ENCODE data around the gene TROAP. TPM values are rescaled to one million over a fixed set of nuclear protein-coding genes. Genes with fewer than 3 reads are reported as not detected.

Gene TROAP
- total and polyA plus RNA-seq, 4 donors: 0.97 to 17.5 (median 2.0) TPM; not detected in 1

DNA sequence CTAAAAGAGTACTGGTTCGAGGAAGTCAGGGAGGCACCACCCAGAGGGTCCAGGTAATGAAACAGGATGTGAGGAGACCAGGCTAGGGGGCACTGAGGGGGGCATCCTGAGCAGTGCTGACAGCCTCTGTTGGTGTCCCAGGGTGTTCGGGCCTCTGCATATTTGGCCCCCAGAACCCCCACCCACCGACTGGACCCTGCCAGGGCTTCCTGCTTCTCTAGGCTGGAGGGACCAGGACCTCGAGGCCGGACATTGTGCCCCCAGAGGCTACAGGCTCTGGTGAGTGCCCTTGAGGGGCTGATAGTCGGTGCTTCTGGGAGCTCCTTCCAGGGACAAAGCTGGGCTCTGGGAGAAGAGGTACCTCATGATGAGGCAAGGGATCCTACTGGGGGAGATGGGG is 2.6 kb downstream of the TROAP start (continued):
- TF ChIP-seq, protein P1, sequence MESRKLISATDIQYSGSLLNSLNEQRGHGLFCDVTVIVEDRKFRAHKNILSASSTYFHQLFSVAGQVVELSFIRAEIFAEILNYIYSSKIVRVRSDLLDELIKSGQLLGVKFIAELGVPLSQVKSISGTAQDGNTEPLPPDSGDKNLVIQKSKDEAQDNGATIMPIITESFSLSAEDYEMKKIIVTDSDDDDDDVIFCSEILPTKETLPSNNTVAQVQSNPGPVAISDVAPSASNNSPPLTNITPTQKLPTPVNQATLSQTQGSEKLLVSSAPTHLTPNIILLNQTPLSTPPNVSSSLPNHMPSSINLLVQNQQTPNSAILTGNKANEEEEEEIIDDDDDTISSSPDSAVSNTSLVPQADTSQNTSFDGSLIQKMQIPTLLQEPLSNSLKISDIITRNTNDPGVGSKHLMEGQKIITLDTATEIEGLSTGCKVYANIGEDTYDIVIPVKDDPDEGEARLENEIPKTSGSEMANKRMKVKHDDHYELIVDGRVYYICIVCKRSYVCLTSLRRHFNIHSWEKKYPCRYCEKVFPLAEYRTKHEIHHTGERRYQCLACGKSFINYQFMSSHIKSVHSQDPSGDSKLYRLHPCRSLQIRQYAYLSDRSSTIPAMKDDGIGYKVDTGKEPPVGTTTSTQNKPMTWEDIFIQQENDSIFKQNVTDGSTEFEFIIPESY (IDR thresholded peaks at IDR 0.05): no peak
- TF ChIP-seq YY1 (IDR thresholded peaks at IDR 0.05) (no peak), FOXA1 (IDR thresholded peaks at IDR 0.05) (no peak)

DNA sequence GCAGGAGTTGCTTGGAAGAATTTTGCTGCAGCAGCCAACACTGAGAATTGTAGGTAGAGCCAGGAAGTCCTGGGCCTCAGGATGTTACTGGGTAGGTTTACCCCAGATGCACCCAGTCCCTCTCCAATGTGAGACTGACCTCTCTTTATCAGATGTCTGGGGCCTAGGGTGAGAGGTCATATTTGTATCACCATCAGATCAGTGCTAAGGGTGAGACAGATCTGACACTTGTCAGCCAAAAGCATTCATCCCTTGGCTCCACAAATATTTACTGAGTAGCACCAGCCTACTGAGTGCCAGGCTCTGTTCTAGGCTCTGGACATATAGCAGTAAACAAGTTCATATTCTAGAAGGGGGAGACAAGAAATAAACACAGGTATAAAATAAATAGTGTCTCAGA is 4.3 kb downstream of the TROAP start:
- Histone ChIP-seq H3K9ac (ENCODE audit: low read depth in 1 of 2, low read length in 2 of 2) (no peak overlapping the region), H3K9me3 (ENCODE audit: control insufficient read depth in 4 of 4, low read length in 3 of 4) (no peaks in the 10 kb centered on the region), H3K27me3 (ENCODE audit: control insufficient read depth in 4 of 4, insufficient read depth in 4 of 4, low read length in 3 of 4) (no peaks in the 10 kb centered on the region), H3K4me1 (ENCODE audit: control insufficient read depth in 4 of 4, insufficient read depth in 4 of 4, low read length in 3 of 4) (peaks cover 2 to 17% (median 10%) of the 10 kb centered on the region in 4 donors), H3K4me3 (ENCODE audit: low read depth in 1 of 3, low read length in 3 of 3) (no peak overlapping the region), H3K36me3 (ENCODE audit: control insufficient read depth in 4 of 4, insufficient read depth in 3 of 4, low read depth in 1 of 4, low read length in 3 of 4) (no peaks in the 10 kb centered on the region), H3K27ac (ENCODE audit: low read depth in 1 of 2, low read length in 2 of 2) (no peak overlapping the region)
- TF ChIP-seq REST (IDR thresholded peaks at IDR 0.05) (no peak), RXRA (IDR thresholded peaks at IDR 0.05) (no peak)
- no peak for DNase-seq (ENCODE audit: low spot score)

- 93% methylated on average over 2 of the region's 2 CpGs for WGBS
- peaks cover 2 to 11% (median 9%) of the 10 kb centered on the region in 4 donors for H3K4me1 ChIP-seq (ENCODE audit: control insufficient read depth in 4 of 4, insufficient read depth in 4 of 4, low read length in 3 of 4)
Observed at GRCh38 chr12:49327887-49328286, 4.8 kb downstream of the TROAP start.

More at GRCh38 chr12:49327887-49328286, 4.8 kb downstream of the TROAP start:
- Histone ChIP-seq H3K36me3 (ENCODE audit: control insufficient read depth in 4 of 4, insufficient read depth in 3 of 4, low read depth in 1 of 4, low read length in 3 of 4) (no peaks in the 10 kb centered on the region), H3K27ac (ENCODE audit: low read depth in 1 of 2, low read length in 2 of 2) (no peak overlapping the region), H3K9me3 (ENCODE audit: control insufficient read depth in 4 of 4, low read length in 3 of 4) (no peaks in the 10 kb centered on the region), H3K27me3 (ENCODE audit: control insufficient read depth in 4 of 4, insufficient read depth in 4 of 4, low read length in 3 of 4) (no peaks in the 10 kb centered on the region), H3K9ac (ENCODE audit: low read depth in 1 of 2, low read length in 2 of 2) (no peak overlapping the region), H3K4me3 (ENCODE audit: low read depth in 1 of 3, low read length in 3 of 3) (no peak overlapping the region)
- no peak for TF ChIP-seq YY1 (IDR thresholded peaks at IDR 0.05)
- TF ChIP-seq REST (IDR thresholded peaks at IDR 0.05): no peak
- TF ChIP-seq, protein P2, sequence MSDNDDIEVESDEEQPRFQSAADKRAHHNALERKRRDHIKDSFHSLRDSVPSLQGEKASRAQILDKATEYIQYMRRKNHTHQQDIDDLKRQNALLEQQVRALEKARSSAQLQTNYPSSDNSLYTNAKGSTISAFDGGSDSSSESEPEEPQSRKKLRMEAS (IDR thresholded peaks at IDR 0.05): no peak
- no peak for TF ChIP-seq SP1 (IDR thresholded peaks at IDR 0.05)
- TF ChIP-seq RAD21 (IDR thresholded peaks at IDR 0.05): no peak
- no peak for TF ChIP-seq FOXA1 (IDR thresholded peaks at IDR 0.05)
- TF ChIP-seq, protein P1 (IDR thresholded peaks at IDR 0.05): no peak
- TF ChIP-seq RXRA (IDR thresholded peaks at IDR 0.05): no peak
- TF ChIP-seq JUND (IDR thresholded peaks at IDR 0.05): no peak
- TF ChIP-seq EGR1 (IDR thresholded peaks at IDR 0.05; ENCODE audit: low read depth in 2 of 2): no peak
- no peak for DNase-seq (ENCODE audit: low spot score)

All from liver (tissue), 9 donors.